Measurements from ENCODE around the gene MMP17.

Gene MMP17

DNA sequence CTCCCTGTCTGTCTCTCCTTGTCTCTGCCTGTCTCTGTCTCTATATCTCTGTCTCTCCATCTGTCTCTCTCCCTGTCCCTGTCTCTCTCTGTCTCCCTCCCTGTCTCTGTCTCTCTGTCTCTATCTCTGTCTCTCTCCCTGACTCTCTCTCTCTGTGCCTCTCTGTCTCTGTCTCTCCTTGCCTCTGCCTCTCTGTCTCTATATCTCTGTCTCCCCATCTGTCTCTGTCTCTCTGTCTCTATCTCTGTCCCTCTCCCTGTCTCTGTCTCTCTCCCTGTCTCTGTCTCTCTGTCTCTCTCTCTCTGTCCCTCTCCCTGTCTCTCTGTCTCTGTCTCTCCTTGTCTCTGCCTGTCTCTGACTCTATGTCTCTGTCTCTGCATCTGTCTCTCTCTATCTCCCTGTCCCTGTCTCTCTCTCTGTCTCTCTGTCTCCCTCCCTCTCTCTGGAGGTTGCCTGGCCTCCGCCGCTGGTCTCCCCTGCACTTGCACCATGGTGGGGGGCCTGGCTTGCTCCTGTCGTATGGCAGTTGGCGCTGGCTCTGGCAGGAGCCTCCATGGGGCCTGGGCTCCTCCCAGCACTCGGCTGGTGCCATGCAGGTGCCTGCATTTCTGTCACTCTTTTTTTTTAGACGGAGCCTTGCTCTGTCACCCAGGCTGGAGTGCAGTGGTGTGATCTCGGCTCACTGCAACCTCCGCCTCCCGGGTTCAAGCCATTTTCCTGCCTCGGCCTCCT is 28.3 kb downstream of the MMP17 start:
- Histone ChIP-seq H3K36me3 (ENCODE audit: control insufficient read depth in 2 of 2, insufficient read depth in 1 of 2, low read length in 2 of 2) (no peaks in the 10 kb centered on the region), H3K4me3 (ENCODE audit: low read depth, low read length) (no peak overlapping the region), H3K4me1 (ENCODE audit: control insufficient read depth, insufficient read depth, low read length) (no peaks in the 10 kb centered on the region), H3K27ac (ENCODE audit: extremely low read depth, low read depth, low read length) (no peak overlapping the region), H3K9me3 (ENCODE audit: control insufficient read depth, insufficient read depth, low read depth, low read length) (no peaks in the 10 kb centered on the region)
- TF ChIP-seq ZNF768 (tag by site-specific recombination; IDR thresholded peaks at IDR 0.05) (no peak), ZNF248 (tag by site-specific recombination; IDR thresholded peaks at IDR 0.05) (peak; percentile 41; the same call in 1 of the 2 replicates), ZNF600 (tag by site-specific recombination; IDR thresholded peaks at IDR 0.05) (no peak), ZNF311 (tag by site-specific recombination; IDR thresholded peaks at IDR 0.05; ENCODE audit: borderline replicate concordance) (peak; percentile 76; the same call in 1 of the 2 replicates), GLI2 (tag by site-specific recombination; IDR thresholded peaks at IDR 0.05; ENCODE audit: borderline replicate concordance, low read depth) (no peak), SP2 (tag by site-specific recombination; IDR thresholded peaks at IDR 0.05) (no peak), ZBTB20 (tag by site-specific recombination; IDR thresholded peaks at IDR 0.05) (no peak), HOXD13 (CRISPR knock-in tag; IDR thresholded peaks at IDR 0.05; ENCODE audit: borderline replicate concordance) (no peak), ZNF354C (tag by site-specific recombination; IDR thresholded peaks at IDR 0.05; ENCODE audit: borderline replicate concordance, low read depth) (0 out of 2 replicates have a peak, but pooled peaks have one; percentile 7), REPIN1 (tag by site-specific recombination; IDR thresholded peaks at IDR 0.05; ENCODE audit: low read depth) (no peak), ZBTB8A (tag by site-specific recombination; IDR thresholded peaks at IDR 0.05) (no peak), ZNF202 (tag by site-specific recombination; IDR thresholded peaks at IDR 0.05; ENCODE audit: borderline replicate concordance) (peak; percentile 86; the same call in 1 of the 2 replicates), ZNF174 (tag by site-specific recombination; IDR thresholded peaks at IDR 0.05) (no peak), ZFP41 (tag by site-specific recombination; IDR thresholded peaks at IDR 0.05; ENCODE audit: borderline replicate concordance) (no peak), ZNF514 (tag by site-specific recombination; IDR thresholded peaks at IDR 0.05) (0 out of 2 replicates have a peak, but pooled peaks have one; percentile 9)
- TF ChIP-seq, protein P1, sequence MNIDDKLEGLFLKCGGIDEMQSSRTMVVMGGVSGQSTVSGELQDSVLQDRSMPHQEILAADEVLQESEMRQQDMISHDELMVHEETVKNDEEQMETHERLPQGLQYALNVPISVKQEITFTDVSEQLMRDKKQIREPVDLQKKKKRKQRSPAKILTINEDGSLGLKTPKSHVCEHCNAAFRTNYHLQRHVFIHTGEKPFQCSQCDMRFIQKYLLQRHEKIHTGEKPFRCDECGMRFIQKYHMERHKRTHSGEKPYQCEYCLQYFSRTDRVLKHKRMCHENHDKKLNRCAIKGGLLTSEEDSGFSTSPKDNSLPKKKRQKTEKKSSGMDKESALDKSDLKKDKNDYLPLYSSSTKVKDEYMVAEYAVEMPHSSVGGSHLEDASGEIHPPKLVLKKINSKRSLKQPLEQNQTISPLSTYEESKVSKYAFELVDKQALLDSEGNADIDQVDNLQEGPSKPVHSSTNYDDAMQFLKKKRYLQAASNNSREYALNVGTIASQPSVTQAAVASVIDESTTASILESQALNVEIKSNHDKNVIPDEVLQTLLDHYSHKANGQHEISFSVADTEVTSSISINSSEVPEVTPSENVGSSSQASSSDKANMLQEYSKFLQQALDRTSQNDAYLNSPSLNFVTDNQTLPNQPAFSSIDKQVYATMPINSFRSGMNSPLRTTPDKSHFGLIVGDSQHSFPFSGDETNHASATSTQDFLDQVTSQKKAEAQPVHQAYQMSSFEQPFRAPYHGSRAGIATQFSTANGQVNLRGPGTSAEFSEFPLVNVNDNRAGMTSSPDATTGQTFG (tag by site-specific recombination; IDR thresholded peaks at IDR 0.05; ENCODE audit: borderline replicate concordance), result 0 out of 2 replicates have a peak, but pooled peaks have one; percentile 11
- TF ChIP-seq, protein P2, sequence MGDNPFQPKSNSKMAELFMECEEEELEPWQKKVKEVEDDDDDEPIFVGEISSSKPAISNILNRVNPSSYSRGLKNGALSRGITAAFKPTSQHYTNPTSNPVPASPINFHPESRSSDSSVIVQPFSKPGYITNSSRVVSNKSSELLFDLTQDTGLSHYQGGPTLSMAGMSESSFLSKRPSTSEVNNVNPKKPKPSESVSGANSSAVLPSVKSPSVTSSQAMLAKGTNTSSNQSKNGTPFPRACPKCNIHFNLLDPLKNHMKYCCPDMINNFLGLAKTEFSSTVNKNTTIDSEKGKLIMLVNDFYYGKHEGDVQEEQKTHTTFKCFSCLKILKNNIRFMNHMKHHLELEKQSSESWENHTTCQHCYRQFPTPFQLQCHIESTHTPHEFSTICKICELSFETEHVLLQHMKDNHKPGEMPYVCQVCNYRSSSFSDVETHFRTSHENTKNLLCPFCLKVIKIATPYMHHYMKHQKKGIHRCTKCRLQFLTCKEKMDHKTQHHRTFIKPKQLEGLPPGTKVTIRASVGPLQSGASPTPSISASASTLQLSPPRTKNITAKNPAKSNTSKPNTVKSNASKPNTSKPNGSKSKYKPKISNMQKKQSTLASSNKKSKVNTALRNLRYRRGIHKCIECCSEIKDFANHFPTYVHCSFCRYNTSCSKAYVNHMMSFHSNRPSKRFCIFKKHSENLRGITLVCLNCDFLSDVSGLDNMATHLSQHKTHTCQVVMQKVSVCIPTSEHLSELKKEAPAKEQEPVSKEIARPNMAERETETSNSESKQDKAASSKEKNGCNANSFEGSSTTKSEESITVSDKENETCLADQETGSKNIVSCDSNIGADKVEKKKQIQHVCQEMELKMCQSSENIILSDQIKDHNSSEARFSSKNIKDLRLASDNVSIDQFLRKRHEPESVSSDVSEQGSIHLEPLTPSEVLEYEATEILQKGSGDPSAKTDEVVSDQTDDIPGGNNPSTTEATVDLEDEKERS (tag by site-specific recombination; IDR thresholded peaks at IDR 0.05), result no peak
- TF ChIP-seq, protein P3, sequence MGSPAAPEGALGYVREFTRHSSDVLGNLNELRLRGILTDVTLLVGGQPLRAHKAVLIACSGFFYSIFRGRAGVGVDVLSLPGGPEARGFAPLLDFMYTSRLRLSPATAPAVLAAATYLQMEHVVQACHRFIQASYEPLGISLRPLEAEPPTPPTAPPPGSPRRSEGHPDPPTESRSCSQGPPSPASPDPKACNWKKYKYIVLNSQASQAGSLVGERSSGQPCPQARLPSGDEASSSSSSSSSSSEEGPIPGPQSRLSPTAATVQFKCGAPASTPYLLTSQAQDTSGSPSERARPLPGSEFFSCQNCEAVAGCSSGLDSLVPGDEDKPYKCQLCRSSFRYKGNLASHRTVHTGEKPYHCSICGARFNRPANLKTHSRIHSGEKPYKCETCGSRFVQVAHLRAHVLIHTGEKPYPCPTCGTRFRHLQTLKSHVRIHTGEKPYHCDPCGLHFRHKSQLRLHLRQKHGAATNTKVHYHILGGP (tag by site-specific recombination; IDR thresholded peaks at IDR 0.05), result no peak
- TF ChIP-seq, protein P4, sequence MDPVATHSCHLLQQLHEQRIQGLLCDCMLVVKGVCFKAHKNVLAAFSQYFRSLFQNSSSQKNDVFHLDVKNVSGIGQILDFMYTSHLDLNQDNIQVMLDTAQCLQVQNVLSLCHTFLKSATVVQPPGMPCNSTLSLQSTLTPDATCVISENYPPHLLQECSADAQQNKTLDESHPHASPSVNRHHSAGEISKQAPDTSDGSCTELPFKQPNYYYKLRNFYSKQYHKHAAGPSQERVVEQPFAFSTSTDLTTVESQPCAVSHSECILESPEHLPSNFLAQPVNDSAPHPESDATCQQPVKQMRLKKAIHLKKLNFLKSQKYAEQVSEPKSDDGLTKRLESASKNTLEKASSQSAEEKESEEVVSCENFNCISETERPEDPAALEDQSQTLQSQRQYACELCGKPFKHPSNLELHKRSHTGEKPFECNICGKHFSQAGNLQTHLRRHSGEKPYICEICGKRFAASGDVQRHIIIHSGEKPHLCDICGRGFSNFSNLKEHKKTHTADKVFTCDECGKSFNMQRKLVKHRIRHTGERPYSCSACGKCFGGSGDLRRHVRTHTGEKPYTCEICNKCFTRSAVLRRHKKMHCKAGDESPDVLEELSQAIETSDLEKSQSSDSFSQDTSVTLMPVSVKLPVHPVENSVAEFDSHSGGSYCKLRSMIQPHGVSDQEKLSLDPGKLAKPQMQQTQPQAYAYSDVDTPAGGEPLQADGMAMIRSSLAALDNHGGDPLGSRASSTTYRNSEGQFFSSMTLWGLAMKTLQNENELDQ (tag by site-specific recombination; IDR thresholded peaks at IDR 0.05; ENCODE audit: low read depth), result no peak
- ChIA-PET POLR2A (no interaction called here), CTCF (no interaction called here)
